SIG-M5 treated with dmso at 0.1 percent for 504 hours (cell line): Measurements from ENCODE around the gene C12orf43.
"Not testable (repeated sequence)": the region's sequence is repeated elsewhere in the genome, so short reads cannot be mapped to it uniquely, and the experiment has no call there.

Source experiments
- DNase-seq: peaks from one replicate; lab custom pipeline; 2025; ENCODE audit not compliant: unreplicated experiment; lab: John Stamatoyannopoulos, UW

C12orf43 gene, protein sequence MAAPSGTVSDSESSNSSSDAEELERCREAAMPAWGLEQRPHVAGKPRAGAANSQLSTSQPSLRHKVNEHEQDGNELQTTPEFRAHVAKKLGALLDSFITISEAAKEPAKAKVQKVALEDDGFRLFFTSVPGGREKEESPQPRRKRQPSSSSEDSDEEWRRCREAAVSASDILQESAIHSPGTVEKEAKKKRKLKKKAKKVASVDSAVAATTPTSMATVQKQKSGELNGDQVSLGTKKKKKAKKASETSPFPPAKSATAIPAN

DNA sequence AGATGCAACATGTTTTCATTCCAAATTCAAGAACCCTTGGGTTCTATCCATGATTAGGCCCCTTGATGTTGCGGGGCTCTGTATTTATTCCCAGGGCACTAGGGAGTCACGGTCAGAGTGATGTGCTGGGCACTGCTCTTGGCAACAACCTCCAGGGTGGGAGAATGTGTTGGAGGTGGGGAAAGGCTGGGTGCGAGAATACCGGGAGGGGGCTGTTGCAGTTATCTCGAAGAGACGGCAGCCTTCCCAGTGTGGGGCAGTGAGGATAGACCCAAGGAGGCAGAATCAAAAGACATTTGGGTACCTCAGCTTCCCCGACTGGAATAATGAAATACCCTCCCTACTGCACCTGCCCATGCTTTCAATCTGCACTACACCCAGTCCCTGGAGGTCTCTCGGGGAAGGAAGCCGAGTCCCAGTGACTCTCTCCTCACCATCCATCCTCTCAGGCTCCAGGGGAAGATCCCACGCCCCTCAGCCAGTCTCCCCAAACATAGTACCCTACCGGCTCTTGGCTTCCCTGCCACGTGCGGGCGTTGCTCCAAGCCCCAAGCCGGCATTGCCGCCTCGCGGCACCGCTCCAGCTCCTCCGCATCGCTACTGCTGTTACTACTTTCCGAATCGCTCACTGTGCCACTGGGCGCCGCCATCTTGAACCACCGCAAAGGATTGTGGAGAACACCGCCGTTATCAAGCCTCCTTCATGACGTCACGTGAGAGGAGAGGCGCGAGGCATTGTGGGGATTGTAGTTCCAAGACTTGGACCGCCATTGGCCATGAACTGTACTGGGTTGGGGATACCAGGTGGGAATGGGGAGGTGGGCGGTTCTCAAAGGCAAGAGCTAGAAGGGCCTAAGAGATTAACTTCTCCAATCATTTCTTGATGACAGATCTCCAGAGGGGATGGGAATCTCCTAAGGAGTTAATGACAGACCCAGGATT, at the start of gene C12orf43:
Gene C12orf43 (minus strand): TSS at position 663 of the 942 bp plus-strand sequence. CDS start 13 bp downstream, at position 650.
- peak; percentile 94 for DNase-seq

DNA sequence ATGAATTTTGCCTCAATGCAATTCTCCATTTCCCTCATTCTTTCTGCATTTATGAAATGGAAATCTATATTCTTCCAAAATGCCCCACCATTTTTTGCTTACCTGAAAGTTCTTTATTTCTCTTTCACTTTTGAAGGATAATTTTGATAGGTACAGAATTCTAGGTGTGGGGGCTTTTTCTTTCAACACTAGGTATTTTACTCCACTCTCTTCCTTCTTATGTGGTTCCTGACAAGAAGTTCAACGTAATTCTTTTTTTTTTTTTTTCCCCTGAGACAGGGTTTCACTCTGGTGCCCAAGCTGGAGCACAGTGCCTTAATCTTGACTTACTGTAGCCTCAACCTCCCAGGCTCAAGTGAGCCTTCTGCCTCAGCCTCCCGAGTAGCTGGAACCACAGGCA, 49.1 kb upstream of the C12orf43 start:
- no peak for DNase-seq

DNA sequence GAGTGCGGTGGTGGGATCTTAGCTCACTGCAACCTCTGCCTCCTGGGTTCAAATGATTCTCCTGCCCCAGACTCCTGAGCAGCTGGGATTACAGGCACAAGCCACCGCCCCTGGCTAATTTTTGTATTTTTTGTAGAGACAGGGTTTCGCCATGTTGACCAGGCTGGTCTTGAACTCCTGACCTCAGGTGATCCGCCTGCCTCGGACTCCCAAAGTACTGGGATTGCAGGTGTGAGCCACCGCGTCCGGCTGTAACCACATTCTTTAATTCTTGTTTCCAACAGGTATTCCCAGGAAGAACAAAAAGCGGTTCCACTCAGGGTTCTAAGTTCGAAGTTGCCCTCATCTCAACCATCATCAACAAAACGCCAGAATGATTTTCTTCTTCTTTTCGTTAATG, 48.3 kb upstream of the C12orf43 start:
- not testable (repeated sequence) for DNase-seq

DNA sequence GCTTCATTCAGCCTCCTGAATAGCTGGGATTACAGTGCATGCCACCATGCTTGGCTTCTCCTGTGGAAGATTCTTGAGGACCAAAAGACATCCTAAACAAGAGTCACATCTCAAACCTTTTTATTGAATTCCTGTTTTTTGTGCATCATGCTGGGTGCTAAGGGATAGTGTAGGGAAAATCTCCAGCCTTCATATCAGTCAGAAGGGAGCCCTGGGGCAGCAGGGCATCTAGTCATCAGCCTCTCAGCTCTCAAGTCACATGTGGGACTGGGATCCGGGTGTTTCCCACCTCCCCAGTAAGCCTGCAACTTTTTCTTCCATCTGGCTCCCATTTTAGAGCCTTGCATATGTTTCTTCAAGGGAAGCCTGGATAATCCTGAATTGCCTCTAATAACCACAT, 47.8 kb upstream of the C12orf43 start:
- DNase-seq: no peak

DNA sequence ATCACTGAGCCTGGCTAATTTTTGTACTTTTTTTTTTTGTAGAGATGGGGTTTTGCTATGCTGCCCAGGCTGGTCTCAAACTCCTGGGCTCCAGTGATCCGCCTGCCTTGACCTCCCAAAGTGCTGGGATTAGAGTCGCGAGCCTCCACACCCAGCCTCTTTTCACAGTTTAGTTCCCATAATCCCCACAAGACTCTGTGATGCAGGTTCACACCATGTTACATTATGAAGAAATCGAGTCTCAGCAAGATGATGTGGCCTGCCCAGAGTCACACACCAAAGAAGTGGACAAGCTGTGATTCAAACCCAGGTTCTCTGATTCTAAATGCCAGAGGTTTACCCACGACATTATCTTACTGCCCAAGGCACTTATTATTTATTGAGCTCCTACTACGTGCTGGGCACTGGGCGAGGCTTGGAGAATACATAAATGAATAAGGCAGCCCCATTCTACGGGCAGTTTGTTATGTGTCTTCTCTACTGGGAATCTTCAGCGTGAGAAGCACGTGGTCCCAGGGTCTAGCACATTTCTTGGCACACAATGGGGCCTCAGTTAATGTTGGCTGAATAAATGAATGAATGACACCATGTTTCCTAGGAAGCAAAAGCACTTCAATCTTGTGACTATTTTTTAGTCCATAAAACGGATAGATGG, 46.2 kb upstream of the C12orf43 start:
- DNase-seq: no peak

DNA sequence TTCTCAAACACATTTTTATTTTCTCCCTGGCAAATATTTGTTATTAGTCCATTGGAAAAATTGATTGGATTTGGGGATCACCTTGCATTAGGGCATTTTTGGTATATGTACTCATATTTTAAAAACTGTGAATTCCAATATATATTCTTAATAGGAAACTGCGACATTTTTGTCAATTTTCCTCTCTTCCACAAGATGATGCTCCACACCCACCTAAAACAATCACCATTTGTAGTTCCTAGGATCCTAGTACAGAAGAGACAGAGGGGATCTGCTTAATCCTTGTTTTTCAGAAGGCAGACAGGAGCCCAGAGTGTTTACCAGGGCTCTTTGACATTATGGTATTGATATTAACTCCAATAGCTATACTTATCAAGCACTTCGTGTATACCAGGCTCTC, 45.5 kb upstream of the C12orf43 start:
- no peak for DNase-seq

DNA sequence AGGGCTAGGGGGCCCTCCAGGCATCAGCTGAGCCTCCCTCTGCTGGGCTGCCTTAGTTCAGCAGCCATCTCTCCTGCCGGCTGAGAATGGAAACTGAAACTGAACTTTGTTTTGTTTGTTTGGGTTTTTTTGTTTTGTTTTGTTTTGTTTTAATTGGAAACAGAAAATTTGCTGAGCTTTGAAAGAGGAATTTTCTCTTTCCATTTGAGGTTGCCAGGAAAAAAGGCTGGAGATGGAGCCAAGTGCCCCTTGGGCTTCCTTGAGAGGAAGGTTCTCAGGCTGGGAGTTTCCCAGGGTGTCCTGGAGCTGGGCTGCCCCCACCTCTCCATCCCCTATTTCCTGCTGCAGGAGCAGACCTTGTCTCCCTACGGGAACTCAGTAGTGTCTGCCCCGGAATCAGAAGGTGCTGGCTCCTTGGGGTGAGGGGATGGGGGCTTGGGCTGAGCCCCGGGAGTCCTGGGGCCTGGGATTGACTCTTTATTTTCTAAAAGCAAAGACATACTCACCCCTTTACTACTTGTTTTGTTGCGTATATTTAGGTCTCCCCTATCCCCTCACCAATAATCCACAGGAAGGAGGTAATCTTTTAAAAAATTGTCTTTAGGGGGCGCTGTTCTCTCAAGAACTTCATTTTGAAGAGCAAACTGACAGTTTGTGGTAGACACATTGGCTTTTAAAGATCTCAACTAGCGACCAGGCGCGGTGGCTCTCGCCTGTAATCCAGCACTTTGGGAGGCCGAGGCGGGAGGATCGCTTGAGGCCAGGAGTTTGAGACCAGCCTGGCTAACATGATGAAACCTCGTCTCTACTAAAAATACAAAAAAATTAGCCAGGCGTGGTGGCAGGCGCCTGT, 44.1 kb upstream of the C12orf43 start:
- DNase-seq: peak; percentile 70

DNA sequence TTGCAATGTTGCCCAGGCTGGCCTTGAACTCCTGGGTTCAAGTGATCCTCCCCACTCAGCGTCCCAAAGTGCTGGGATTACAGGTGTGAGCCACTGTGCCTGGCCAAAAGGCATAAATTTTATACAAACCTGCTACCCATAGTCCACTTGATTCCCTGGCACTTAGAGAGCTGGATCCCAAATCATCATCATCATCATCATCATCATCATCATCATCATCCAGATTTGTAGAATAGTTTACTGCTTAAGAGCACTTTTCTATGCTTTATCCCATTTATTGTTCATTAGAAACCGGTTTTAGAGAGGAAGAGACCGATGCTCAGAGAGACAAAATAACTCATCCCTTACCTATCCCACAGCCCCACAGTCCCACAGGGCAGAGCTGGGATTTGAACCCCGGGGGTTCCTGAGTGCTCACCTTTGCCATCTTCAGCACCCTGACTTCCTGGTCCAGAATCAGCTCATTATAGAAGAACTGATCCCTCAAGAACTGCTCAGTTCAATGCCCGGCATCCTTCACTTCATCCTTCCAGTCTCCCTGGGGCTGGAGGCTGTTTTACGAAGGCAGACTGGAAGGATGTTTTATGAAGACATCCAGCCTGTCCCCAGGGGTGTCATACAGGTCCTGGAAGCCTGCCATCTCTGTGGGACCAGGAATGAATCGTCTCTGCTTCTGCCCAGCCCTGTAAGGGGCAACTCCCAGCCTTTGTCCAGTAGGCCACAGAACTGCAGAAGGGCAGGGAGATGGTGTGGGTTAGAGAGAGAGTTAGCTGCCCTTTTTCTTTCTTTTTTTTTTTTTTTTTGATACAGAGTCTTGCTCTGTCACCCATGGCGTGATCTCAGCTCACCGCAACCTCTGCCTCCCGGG, 43.0 kb upstream of the C12orf43 start:
- DNase-seq: no peak

DNA sequence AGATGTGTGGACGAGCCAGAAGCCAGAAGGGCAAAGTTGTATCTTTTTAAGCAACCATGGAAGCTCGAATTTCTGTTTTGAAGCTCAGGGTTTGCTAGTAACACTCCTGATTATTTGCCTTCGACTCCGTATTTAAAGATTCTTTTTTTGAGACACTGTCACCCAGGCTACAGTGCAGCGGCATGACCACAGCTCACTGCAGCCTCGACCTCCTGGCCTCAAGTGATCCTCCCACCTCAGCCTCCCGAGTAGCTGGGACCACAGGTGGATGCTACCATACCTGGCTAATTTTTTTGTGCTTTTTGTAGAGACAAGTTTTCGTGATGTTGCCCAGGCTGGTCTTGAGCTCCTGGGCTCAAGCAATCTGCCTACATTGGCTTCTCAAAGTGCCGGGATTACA, 41.5 kb upstream of the C12orf43 start:
- DNase-seq: no peak

DNA sequence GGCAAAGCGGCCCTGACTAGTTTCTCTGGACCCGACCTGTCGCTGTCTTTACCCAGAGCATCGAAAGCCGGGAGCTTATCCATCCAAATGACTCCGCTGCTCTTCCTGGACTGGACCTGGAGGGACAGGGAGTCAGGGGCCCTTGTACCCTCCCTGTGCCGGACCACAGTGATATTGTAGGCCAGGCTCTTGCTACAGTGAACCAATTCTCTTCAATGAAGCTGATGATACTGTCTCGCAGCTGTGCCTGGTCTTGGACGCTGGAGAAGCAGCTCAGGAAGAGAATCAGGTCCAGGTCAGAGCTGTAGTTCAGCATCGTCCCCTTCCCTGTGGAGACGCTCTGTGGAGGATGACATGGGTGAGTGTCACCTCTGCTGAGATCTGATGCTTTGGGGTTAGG, 37.4 kb upstream of the C12orf43 start:
- no peak for DNase-seq

DNA sequence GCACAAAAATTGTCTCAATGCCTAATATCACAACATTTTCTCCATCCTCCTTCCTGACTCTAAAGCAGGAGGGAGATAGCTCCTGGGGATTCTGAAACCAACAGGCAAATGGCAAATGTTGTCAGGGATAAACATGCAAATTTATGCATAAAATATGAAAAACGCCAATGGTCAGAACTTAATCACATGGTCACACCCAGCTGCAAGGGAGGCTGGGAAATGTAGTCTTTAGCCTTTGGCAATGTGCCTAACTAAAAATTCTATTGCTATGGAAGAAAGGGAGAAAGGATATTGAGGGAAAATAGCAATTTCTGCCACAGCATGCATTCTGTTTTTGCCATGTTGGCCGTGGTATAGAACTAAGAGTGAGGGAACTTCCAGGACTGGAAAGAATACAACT, 34.4 kb upstream of the C12orf43 start:
- DNase-seq: no peak

DNA sequence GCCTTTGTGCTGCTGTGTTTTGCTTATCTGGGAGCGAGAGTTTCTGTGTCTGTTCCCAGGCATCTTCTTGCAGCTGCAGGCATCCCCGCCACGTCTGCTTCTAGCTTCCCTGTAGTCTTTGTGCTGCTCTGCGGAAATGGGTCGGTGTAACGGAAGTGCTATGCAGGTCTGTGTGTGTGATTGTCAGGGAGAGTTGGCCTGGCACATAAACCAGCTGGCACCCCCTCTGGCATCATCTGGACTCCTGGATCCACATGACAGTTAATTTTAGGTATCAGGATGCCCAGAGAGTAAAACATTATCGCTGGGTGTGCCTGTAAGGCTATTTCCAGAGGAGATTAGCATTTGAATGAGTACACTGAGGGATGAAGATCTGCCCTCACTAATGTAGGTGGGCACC, 32.2 kb upstream of the C12orf43 start:
- no peak for DNase-seq

DNA sequence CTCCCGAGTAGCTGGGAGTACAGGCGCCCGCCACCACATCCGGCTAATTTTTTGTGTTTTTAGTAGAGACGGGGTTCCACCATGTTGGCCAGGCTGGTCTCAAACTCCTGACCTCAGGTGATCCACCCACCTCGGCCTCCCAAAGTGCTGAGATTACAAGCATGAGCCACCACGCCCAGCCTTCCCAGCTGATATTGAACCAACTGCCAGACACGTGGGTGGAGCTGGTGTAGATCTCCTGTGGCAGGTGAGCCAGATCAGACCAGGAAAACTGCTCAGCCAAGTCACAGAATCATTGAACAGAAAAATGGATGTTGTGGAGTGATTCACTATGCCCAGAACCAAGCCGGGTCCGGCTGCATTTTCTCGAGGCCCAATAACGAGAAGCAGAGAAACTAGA, 31.1 kb upstream of the C12orf43 start:
- DNase-seq: not testable (repeated sequence)

DNA sequence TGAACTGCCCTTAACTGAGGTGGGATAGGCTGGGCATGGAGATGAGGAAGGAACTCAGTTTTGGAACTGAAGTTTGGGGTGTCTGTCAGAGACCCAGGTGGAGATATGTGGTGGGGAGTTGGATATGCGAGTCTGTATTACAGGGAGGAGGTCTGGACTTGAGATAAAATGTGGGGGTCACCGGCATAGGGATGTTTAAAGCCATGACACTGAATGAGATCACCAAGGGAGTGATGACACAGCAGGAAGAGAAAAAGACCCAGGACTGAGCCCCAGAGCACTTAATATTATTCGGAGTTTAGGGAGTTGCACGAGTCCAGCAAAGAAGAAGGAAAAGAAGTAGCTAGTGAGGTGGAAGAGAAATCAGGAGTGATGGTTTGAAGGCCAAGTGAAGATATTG, 26.8 kb upstream of the C12orf43 start:
- no peak for DNase-seq

DNA sequence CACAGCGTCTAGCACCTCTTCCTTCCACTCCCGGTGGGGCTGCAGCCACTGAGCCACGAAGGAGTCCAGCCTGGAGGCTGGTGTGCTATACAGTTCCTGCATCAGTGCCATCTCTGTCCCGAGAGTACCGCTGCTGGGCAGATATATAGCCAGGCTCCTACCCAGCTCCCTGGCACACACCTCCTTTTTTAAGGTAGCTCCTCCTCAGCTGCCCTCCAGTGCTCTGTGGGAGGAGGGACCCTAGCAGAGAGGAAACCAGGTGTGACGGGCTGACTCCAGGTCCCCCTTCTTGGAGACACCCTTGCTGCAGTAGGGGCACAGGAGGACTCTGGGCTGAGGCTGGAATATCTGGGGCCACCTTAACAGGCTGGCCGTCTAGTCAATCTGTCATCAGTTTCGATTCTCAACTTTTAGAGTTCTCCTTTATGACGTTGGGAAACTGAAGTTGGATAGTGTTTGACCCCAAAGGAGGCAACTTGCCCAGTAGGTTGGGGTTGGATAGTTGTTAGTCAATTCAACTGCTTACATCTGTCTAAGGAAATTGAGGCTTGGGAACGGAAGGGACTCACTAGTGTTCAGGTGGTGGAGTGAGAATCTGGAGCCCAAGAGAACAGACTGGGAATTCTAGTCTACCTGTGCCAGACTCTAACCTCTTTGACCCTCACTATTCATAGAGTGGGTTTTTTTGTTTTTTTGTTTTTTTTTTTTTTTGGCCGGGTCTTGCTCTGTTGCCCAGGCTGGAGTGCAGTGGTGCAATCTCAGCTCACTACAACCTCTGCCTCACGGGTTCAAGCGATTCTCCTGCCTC, 22.8 kb upstream of the C12orf43 start, which contains the start of gene OASL:
Gene OASL (minus strand): TSS at position 386 of the 808 bp plus-strand sequence. CDS start 275 bp downstream, at position 111.
- DNase-seq: peak; percentile 86

DNA sequence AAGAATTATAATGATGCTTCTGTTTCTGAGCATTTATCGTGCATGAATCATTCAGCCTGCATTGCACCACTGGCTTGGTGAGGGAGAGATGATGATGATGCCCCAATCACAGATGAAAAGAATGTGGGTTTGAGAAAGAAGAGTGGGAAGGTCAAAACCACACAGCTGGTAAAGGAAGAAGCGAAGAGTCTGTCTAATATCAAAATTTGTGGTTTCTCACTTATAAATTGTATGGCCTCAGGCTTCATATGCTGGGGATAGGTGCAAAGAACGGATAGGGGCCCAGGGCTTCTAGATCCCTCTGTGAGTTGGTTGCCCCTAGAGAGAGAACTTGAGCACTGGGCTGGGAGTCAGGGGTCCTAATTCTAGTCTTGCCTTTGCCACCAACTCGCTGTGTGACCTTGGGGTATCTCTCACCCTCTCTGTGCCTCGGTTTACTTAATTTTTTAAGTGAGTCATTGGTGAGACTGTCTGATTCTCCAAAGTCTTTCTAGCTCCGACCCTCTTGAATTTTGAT, 20.6 kb upstream of the C12orf43 start:
- peak; percentile 36 for DNase-seq

DNA sequence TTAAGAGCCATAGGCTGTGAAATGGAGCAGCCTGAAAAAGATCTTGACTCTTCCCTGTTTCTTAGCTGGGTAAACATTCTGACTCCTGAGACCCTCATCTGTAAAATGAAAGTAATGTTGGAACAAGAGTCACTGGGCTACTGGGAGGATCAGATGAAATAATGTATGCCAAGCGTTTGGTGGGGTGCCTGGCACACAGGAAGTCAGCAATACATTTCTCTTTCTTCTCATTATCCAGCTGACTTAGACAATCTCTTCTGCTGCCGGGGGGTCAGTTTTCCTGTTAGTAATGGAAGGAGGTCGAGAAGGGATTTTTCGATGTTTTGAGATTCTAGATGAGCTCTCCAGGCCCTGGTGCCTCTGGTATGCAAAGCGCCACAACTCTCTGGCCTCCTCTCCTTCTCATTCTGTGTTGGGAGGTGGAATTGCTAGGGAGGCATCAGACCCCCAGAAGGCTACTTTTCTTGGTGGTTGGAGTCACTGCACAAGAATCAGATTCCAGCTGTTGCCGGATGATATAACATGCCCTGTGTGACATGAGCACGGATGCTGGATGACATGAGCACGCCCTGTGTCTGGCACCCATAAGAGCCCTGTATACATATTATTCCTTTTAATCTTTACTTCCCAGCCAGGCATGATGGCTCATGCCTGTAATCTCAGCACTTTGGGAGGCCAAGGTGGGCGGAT, 18.5 kb upstream of the C12orf43 start:
- no peak for DNase-seq
